Measurements from ENCODE around the gene SLC25A27.

The SLC25A27 gene

GRCh38 chr6:46715141-46715540 lies 62.4 kb downstream of the SLC25A27 start:
- no peak for DNase-seq (ENCODE audit: low read depth)

DNA sequence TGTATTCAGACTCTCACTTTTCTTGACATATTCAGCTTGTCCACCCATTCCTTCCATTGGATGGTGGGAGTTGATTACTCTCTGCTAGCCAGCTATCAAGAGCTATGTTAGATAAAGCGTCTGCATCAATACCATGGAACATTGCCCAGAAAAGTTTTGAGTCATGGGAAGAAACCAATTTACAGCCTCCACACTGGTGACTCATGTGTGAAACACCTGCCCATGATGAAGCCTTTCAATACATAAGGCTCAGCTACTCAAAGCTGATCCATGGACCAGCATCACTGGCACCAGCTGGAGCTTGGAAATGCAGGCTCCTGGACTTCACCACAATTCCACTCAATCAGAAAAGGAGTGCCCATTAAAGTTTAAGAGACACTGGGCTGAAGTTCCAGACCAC lies 66.3 kb downstream of the SLC25A27 start:
- DNase-seq (ENCODE audit: low read depth), result no peak

GRCh38 chr6:46720401-46720800 lies 67.6 kb downstream of the SLC25A27 start:
- DNase-seq (ENCODE audit: low read depth), result no peak
